Measurements from ENCODE around the gene ASXL1.

Gene ASXL1

GRCh38 chr20:32449057-32449889 lies 91.1 kb downstream of the ASXL1 start:
- DNase-seq (ENCODE audit: low spot score in 2 of 2) (no peak), ATAC-seq (ENCODE audit: low read depth) (no peak)
- H3K4me1 Mint-ChIP-seq: peaks cover 21% of the 10 kb centered on the region
- H3K9me3 Mint-ChIP-seq: no peaks in the 10 kb centered on the region
- H3K27me3 Mint-ChIP-seq: no peaks in the 10 kb centered on the region
- peak overlapping the region; percentile 82 for H3K27ac Mint-ChIP-seq
- H3K36me3 Mint-ChIP-seq: peaks cover 20% of the 10 kb centered on the region
- H3K4me3 Mint-ChIP-seq: no peak overlapping the region

GRCh38 chr20:32449890-32450401 lies 91.8 kb downstream of the ASXL1 start:
- peak; percentile 31 for ATAC-seq (ENCODE audit: low read depth)
- Mint-ChIP-seq H3K36me3 (peaks cover 21% of the 10 kb centered on the region), H3K4me3 (no peak overlapping the region), H3K27me3 (no peaks in the 10 kb centered on the region), H3K27ac (peak overlapping the region; percentile 82), H3K9me3 (no peaks in the 10 kb centered on the region), H3K4me1 (peaks cover 21% of the 10 kb centered on the region)
- DNase-seq (ENCODE audit: low spot score in 2 of 2): no peak

GRCh38 chr20:32450484-32451061 lies 92.4 kb downstream of the ASXL1 start:
- ATAC-seq (ENCODE audit: low read depth) (no peak), DNase-seq (ENCODE audit: low spot score in 2 of 2) (no peak)
- no peak overlapping the region for H3K4me3 Mint-ChIP-seq
- no peaks in the 10 kb centered on the region for H3K27me3 Mint-ChIP-seq
- no peaks in the 10 kb centered on the region for H3K9me3 Mint-ChIP-seq
- H3K27ac Mint-ChIP-seq: peak overlapping the region; percentile 82
- H3K4me1 Mint-ChIP-seq: peaks cover 17% of the 10 kb centered on the region
- peaks cover 19% of the 10 kb centered on the region for H3K36me3 Mint-ChIP-seq

GRCh38 chr20:32451340-32451681 lies 93.2 kb downstream of the ASXL1 start:
- no peak for DNase-seq (ENCODE audit: low spot score in 2 of 2)
- Mint-ChIP-seq H3K27ac (no peak overlapping the region), H3K9me3 (no peaks in the 10 kb centered on the region), H3K27me3 (no peaks in the 10 kb centered on the region), H3K4me3 (no peak overlapping the region), H3K4me1 (peaks cover 16% of the 10 kb centered on the region), H3K36me3 (peaks cover 19% of the 10 kb centered on the region)
- ATAC-seq (ENCODE audit: low read depth): no peak

- Mint-ChIP-seq H3K27ac (no peak overlapping the region), H3K4me1 (peaks cover 16% of the 10 kb centered on the region), H3K9me3 (no peaks in the 10 kb centered on the region), H3K27me3 (no peaks in the 10 kb centered on the region), H3K36me3 (peaks cover 19% of the 10 kb centered on the region), H3K4me3 (no peak overlapping the region)
- ATAC-seq (ENCODE audit: low read depth): no peak
- DNase-seq (ENCODE audit: low spot score in 2 of 2): no peak
These were observed 93.7 kb downstream of the ASXL1 start for GRCh38 chr20:32451682-32452461.

- H3K4me3 Mint-ChIP-seq: no peak overlapping the region
- DNase-seq (ENCODE audit: low spot score in 2 of 2) (no peak), ATAC-seq (ENCODE audit: low read depth) (no peak)
- no peak overlapping the region for H3K27ac Mint-ChIP-seq
- H3K36me3 Mint-ChIP-seq: peaks cover 19% of the 10 kb centered on the region
- peaks cover 20% of the 10 kb centered on the region for H3K4me1 Mint-ChIP-seq
- H3K27me3 Mint-ChIP-seq: no peaks in the 10 kb centered on the region
- H3K9me3 Mint-ChIP-seq: no peaks in the 10 kb centered on the region
These were observed 94.8 kb downstream of the ASXL1 start for GRCh38 chr20:32452776-32453466.

- no peak overlapping the region for H3K27ac Mint-ChIP-seq
- ATAC-seq (ENCODE audit: low read depth): no peak
These were observed 95.5 kb downstream of the ASXL1 start for GRCh38 chr20:32453467-32454163.

GRCh38 chr20:32454164-32455145 lies 96.3 kb downstream of the ASXL1 start:
- H3K27ac Mint-ChIP-seq: peak overlapping the region; percentile 60
- H3K4me3 Mint-ChIP-seq: no peak overlapping the region
- ATAC-seq (ENCODE audit: low read depth) (peak; percentile 15), DNase-seq (ENCODE audit: low spot score in 2 of 2) (no peak)
- no peaks in the 10 kb centered on the region for H3K27me3 Mint-ChIP-seq
- H3K36me3 Mint-ChIP-seq: peaks cover 16% of the 10 kb centered on the region
- H3K4me1 Mint-ChIP-seq: peaks cover 29% of the 10 kb centered on the region
- H3K9me3 Mint-ChIP-seq: no peaks in the 10 kb centered on the region

More at GRCh38 chr20:32453467-32454163, 95.5 kb downstream of the ASXL1 start:
- no peak for DNase-seq (ENCODE audit: low spot score in 2 of 2)
- Mint-ChIP-seq H3K4me1 (peaks cover 27% of the 10 kb centered on the region), H3K9me3 (no peaks in the 10 kb centered on the region), H3K4me3 (no peak overlapping the region), H3K36me3 (peaks cover 16% of the 10 kb centered on the region), H3K27me3 (no peaks in the 10 kb centered on the region)

- Mint-ChIP-seq H3K36me3 (peaks cover 16% of the 10 kb centered on the region), H3K4me1 (peaks cover 23% of the 10 kb centered on the region), H3K27me3 (no peaks in the 10 kb centered on the region), H3K4me3 (no peak overlapping the region), H3K9me3 (no peaks in the 10 kb centered on the region), H3K27ac (no peak overlapping the region)
- no peak for DNase-seq (ENCODE audit: low spot score in 2 of 2)
- no peak for ATAC-seq (ENCODE audit: low read depth)
These were observed 97.2 kb downstream of the ASXL1 start for GRCh38 chr20:32455171-32455900.

GRCh38 chr20:32455901-32456701 lies 98.0 kb downstream of the ASXL1 start:
- Mint-ChIP-seq H3K9me3 (no peaks in the 10 kb centered on the region), H3K4me1 (peaks cover 23% of the 10 kb centered on the region), H3K4me3 (no peak overlapping the region), H3K27me3 (no peaks in the 10 kb centered on the region), H3K36me3 (peaks cover 15% of the 10 kb centered on the region), H3K27ac (no peak overlapping the region)
- ATAC-seq (ENCODE audit: low read depth) (no peak), DNase-seq (ENCODE audit: low spot score in 2 of 2) (no peak)

GRCh38 chr20:32456869-32457478 lies 98.8 kb downstream of the ASXL1 start:
- Mint-ChIP-seq H3K27me3 (no peaks in the 10 kb centered on the region), H3K27ac (no peak overlapping the region), H3K4me3 (peak overlapping the region; percentile 69), H3K36me3 (peaks cover 10% of the 10 kb centered on the region), H3K4me1 (peaks cover 21% of the 10 kb centered on the region), H3K9me3 (no peaks in the 10 kb centered on the region)
- peak; percentile 73 for ATAC-seq (ENCODE audit: low read depth)
- DNase-seq (ENCODE audit: low spot score in 2 of 2): peak; percentile 48 to 73

Measured in memory B cell (primary cell).